ENCODE measurements around the gene CCSER2.

- TF ChIP-seq EP300 (IDR thresholded peaks at IDR 0.05; ENCODE audit: borderline replicate concordance in 1 of 2, low read depth in 1 of 2, low read length in 1 of 2) (no peak), SMC3 (IDR thresholded peaks at IDR 0.05; ENCODE audit: low read depth, low read length) (no peak), GABPA (IDR thresholded peaks at IDR 0.05; ENCODE audit: low read depth) (no peak), CTCF (IDR thresholded peaks at IDR 0.05) (no peak), USF2 (IDR thresholded peaks at IDR 0.05; ENCODE audit: borderline replicate concordance, low read depth, low read length) (no peak), SIN3A (IDR thresholded peaks at IDR 0.05; ENCODE audit: borderline replicate concordance, low read depth, low read length) (no peak), CHD2 (IDR thresholded peaks at IDR 0.05; ENCODE audit: low read length, partially characterized antibody) (no peak), TAF1 (IDR thresholded peaks at IDR 0.05; ENCODE audit: borderline replicate concordance, low read depth, low read length) (no peak), MAX (IDR thresholded peaks at IDR 0.05; ENCODE audit: low read depth) (no peak), REST (IDR thresholded peaks at IDR 0.05; ENCODE audit: low read depth, low read length) (no peak), EZH2phosphoT487 (IDR thresholded peaks at IDR 0.05; ENCODE audit: borderline replicate concordance, low read depth) (no peak)
Measured at GRCh38 chr10:84521468-84521867, 193.1 kb downstream of the CCSER2 start.

Measured in SK-N-SH (cell line).